B cell (primary cell): ENCODE data around the gene ARHGAP9. TPM values are rescaled to one million over a fixed set of nuclear protein-coding genes. Genes with fewer than 3 reads are reported as not detected.

Source experiments
- ATAC-seq: fragments of 200-7000 bp; cut with Tn5 transposase; one replicate; pipeline ENCODE4 v1.10.0; 2021; ENCODE audit warnings: low read depth, mild to moderate bottlenecking, moderate number of reproducible peaks, moderate library complexity
- CTCF ChIA-PET: fragments of 350-600 bp; sonication (Branson Sonifier 250); formaldehyde crosslinking; loops from one replicate; lab custom pipeline; 2021; ENCODE audit warnings: antibody characterized with exemption, inconsistent platforms; lab: Charles Lee
- POLR2A ChIA-PET: fragments of 350-600 bp; sonication (Branson Sonifier 250); formaldehyde crosslinking; loops from one replicate; lab custom pipeline; 2021; ENCODE audit warnings: antibody characterized with exemption; lab: Charles Lee
- DNase-seq: peaks from one replicate; pipeline ENCODE4 v3.0.0; 2013
- H2AFZ ChIP-seq: 2 replicates; pipeline ENCODE4 v1.6.1; 2012; ENCODE audit warnings: mild to moderate bottlenecking, low read depth, low read length; ENCODE audit not compliant: insufficient read depth, poor library complexity, severe bottlenecking
- H3K27ac ChIP-seq, 2 donors: 1 replicate in 1 of 2; 2 replicates in 1 of 2; pipeline ENCODE4 v1.5.1; 2012 to 2013; ENCODE audit warnings: low read length in 2 of 2, mild to moderate bottlenecking in 2 of 2, moderate library complexity in 1 of 2
- H3K27me3 ChIP-seq, 4 experiments: fragments of 200-600 bp in 1 of 4; sonication (generic) in 1 of 4; replicated peaks in 1 of 4; 1 replicate in 2 of 4; 2 replicates in 2 of 4; pipeline versions ENCODE4 v1.6.1 to v1.7.0; 2013 to 2016; ENCODE audit warnings: low read length in 3 of 4, mild to moderate bottlenecking in 2 of 4, mixed read lengths in 1 of 4, moderate library complexity in 1 of 4; ENCODE audit not compliant: insufficient read depth in 4 of 4, control insufficient read depth in 3 of 4; ENCODE audit errors: control extremely low read depth in 1 of 4
- H3K36me3 ChIP-seq, 2 experiments: replicated peaks in 1 of 2; 1 replicate in 1 of 2; 2 replicates in 1 of 2; pipeline versions ENCODE4 v1.6.1 to v1.7.1; 2013; ENCODE audit warnings: low read length in 1 of 2; ENCODE audit not compliant: insufficient read depth in 2 of 2, control insufficient read depth in 1 of 2; ENCODE audit errors: control extremely low read depth in 1 of 2, extremely low read depth in 1 of 2
- H3K4me1 ChIP-seq, 2 donors: fragments of 200-600 bp in 1 of 2; sonication (generic) in 1 of 2; 1 replicate in 1 of 2; 2 replicates in 1 of 2; pipeline versions ENCODE4 v1.5.1 to v1.6.1; 2013 to 2017; ENCODE audit warnings: low read length in 2 of 2; ENCODE audit not compliant: control insufficient read depth in 2 of 2, insufficient read depth in 2 of 2
- H3K4me2 ChIP-seq: replicated peaks from 2 replicates; pipeline ENCODE3; 2012; ENCODE audit warnings: mild to moderate bottlenecking, low read depth, low read length; ENCODE audit not compliant: poor library complexity, severe bottlenecking
- H3K4me3 ChIP-seq, 5 experiments: fragments of 200-600 bp in 1 of 5; sonication (generic) in 1 of 5; 1 replicate in 3 of 5; 2 replicates in 2 of 5; pipeline versions ENCODE4 v1.5.1 to v1.7.0; 2011 to 2016; ENCODE audit warnings: low read length in 4 of 5, mild to moderate bottlenecking in 4 of 5, low read depth in 2 of 5, control low read depth in 1 of 5, moderate library complexity in 1 of 5; ENCODE audit not compliant: insufficient read depth in 1 of 5; ENCODE audit errors: control extremely low read depth in 1 of 5, extremely low read depth in 1 of 5
- H3K79me2 ChIP-seq: fragments of 200-600 bp; sonication (generic); one replicate; pipeline ENCODE4 v1.6.0; 2016; ENCODE audit warnings: low read length; ENCODE audit not compliant: control insufficient read depth, insufficient read depth
- H3K9ac ChIP-seq: fragments of 200-600 bp; sonication (generic); 2 replicates; pipeline ENCODE4 v1.6.1; 2017; ENCODE audit warnings: mild to moderate bottlenecking, low read length, moderate library complexity
- H3K9me3 ChIP-seq, 3 donors: one replicate each; pipeline versions ENCODE4 v1.6.1 to v1.7.1; 2013; ENCODE audit warnings: low read length in 2 of 3; ENCODE audit not compliant: control insufficient read depth in 2 of 3, insufficient read depth in 1 of 3; ENCODE audit errors: control extremely low read depth in 1 of 3
- H4K20me1 ChIP-seq: 2 replicates; pipeline ENCODE4 v1.6.0; 2012; ENCODE audit warnings: mild to moderate bottlenecking, low read length; ENCODE audit not compliant: insufficient read depth, control insufficient read depth, poor library complexity, severe bottlenecking
- H3K27ac Mint-ChIP-seq: one replicate; pipeline ENCODE4 v1.8.0; 2021; ENCODE audit warnings: mixed read lengths
- H3K27me3 Mint-ChIP-seq: one replicate; pipeline ENCODE4 v1.8.0; 2021; ENCODE audit warnings: mixed read lengths
- H3K4me1 Mint-ChIP-seq: one replicate; pipeline ENCODE4 v1.8.0; 2021; ENCODE audit warnings: mixed read lengths
- H3K4me3 Mint-ChIP-seq: one replicate; pipeline ENCODE4 v1.8.0; 2021; ENCODE audit warnings: mixed read lengths
- H3K9me3 Mint-ChIP-seq: one replicate; pipeline ENCODE4 v1.8.0; 2022; ENCODE audit warnings: mixed read lengths; ENCODE audit not compliant: insufficient read depth
- CTCF ChIP-seq: fragments of 200-600 bp; IDR thresholded peaks from one replicate; pipeline ENCODE4 v1.8.0; 2022; ENCODE audit warnings: antibody characterized with exemption, mild to moderate bottlenecking
- EZH2 ChIP-seq: IDR thresholded peaks from 2 replicates; pipeline ENCODE4 v1.6.1; 2012; ENCODE audit warnings: borderline replicate concordance, low read depth, mild to moderate bottlenecking, moderate library complexity, low read length; ENCODE audit not compliant: insufficient read depth, poor library complexity, severe bottlenecking
- WGBS: methylation state at CpG from one replicate; pipeline ENCODE4 v1.1.5; 2013; ENCODE audit warnings: missing lambda C conversion rate; ENCODE audit not compliant: insufficient coverage; 5-methylcytosine and 5-hydroxymethylcytosine counted together
- intact Hi-C: fragments of 100-400 bp; cut with micrococcal nuclease; formaldehyde crosslinking; loops from one replicate; pipeline ENCODE4 v1.10.0; 2022
- polyA plus RNA-seq: library from polyadenylated mRNA; depleted of rRNA; stranded (reverse); fragments of >200 nt; gene quantifications from 2 replicates; pipeline ENCODE4 v1.2.3, GENCODE V29; 2012
- total RNA-seq, 2 donors: library from RNA; stranded (reverse); fragments of 120-200 nt in 1 of 2; gene quantifications; 1 replicate in 1 of 2; 2 replicates in 1 of 2; pipeline versions ENCODE4 v1.2.3 to v1.2.4, GENCODE V29; 2013 to 2022

ARHGAP9 gene
- total and polyA plus RNA-seq, 2 donors (not counting 1 experiment from before 2014, with no cell fraction given), result 161 to 390 TPM

GRCh38 chr12:57473392-57473791 is 6.3 kb downstream of the ARHGAP9 start:
- peaks cover 33 to 55% of the 10 kb centered on the region in 2 donors for H3K4me1 ChIP-seq
- H2AFZ ChIP-seq, result no peak overlapping the region
- no CpG with 5 or more reads among the region's 3 CpGs for WGBS
- DNase-seq (no peak), ATAC-seq (no peak)
- H3K9me3 ChIP-seq, result no peaks in the 10 kb centered on the region
- ChIA-PET CTCF (interaction anchor here (1.1 to 10.4 kb wide), 3 partner anchors 12 to 17 kb away, joined by 4 to 166 read pairs (median 10); partner anchors contain the start of genes GLI1 and MARS1), POLR2A (no interaction called here)
- Mint-ChIP-seq H3K27ac (peak overlapping the region; percentile 62), H3K4me1 (peaks cover 54% of the 10 kb centered on the region), H3K27me3 (no peaks in the 10 kb centered on the region), H3K9me3 (no peaks in the 10 kb centered on the region), H3K4me3 (no peak overlapping the region)
- no peaks in the 10 kb centered on the region for H3K27me3 ChIP-seq
- H3K4me2 ChIP-seq, result no peak overlapping the region
- H3K36me3 ChIP-seq, result peaks cover 2 to 60% of the 10 kb centered on the region in 2 experiments
- no peak overlapping the region for H3K27ac ChIP-seq
- H4K20me1 ChIP-seq, result peaks cover 23% of the 10 kb centered on the region
- H3K4me3 ChIP-seq, result no peak overlapping the region
- intact Hi-C loops, result no loop called here
- no peak overlapping the region for H3K9ac ChIP-seq
- TF ChIP-seq CTCF (no peak), EZH2 (no peak)
- H3K79me2 ChIP-seq, result peaks cover 56% of the 10 kb centered on the region

- Histone ChIP-seq H2AFZ (no peak overlapping the region), H3K4me1 (peaks cover 28 to 45% of the 10 kb centered on the region in 2 donors), H3K27ac (peak overlapping the region in 1 of 2 donors; percentile 27), H4K20me1 (peaks cover 23% of the 10 kb centered on the region), H3K9ac (no peak overlapping the region), H3K36me3 (peaks cover 2 to 65% of the 10 kb centered on the region in 2 experiments), H3K4me2 (no peak overlapping the region), H3K79me2 (peaks cover 46% of the 10 kb centered on the region), H3K27me3 (no peaks in the 10 kb centered on the region), H3K9me3 (no peaks in the 10 kb centered on the region), H3K4me3 (no peak overlapping the region)
- Mint-ChIP-seq H3K4me3 (no peak overlapping the region), H3K4me1 (peaks cover 45% of the 10 kb centered on the region), H3K27me3 (no peaks in the 10 kb centered on the region), H3K27ac (peak overlapping the region; percentile 80), H3K9me3 (no peaks in the 10 kb centered on the region)
- ChIA-PET CTCF (interaction anchor here (10.4 kb wide), 1 partner anchor 11 kb away, joined by 166 read pairs; the partner anchor contains the start of gene GLI1), POLR2A (no interaction called here)
- no peak for TF ChIP-seq EZH2
- TF ChIP-seq CTCF, result no peak
- DNase-seq (no peak), ATAC-seq (no peak)
- WGBS, result 100% methylated on average over 1 of the region's 3 CpGs
- intact Hi-C loops, result no loop called here
Observed at GRCh38 chr12:57472391-57472790, 7.3 kb downstream of the ARHGAP9 start.
